Astrocyte of the hippocampus (primary cell): ENCODE measurements around the gene MGAT5.

Experiments used
- DNase-seq: peaks from one replicate; pipeline ENCODE4 v3.0.0; 2011; ENCODE audit warnings: low read depth, low spot score

MGAT5 gene

DNA sequence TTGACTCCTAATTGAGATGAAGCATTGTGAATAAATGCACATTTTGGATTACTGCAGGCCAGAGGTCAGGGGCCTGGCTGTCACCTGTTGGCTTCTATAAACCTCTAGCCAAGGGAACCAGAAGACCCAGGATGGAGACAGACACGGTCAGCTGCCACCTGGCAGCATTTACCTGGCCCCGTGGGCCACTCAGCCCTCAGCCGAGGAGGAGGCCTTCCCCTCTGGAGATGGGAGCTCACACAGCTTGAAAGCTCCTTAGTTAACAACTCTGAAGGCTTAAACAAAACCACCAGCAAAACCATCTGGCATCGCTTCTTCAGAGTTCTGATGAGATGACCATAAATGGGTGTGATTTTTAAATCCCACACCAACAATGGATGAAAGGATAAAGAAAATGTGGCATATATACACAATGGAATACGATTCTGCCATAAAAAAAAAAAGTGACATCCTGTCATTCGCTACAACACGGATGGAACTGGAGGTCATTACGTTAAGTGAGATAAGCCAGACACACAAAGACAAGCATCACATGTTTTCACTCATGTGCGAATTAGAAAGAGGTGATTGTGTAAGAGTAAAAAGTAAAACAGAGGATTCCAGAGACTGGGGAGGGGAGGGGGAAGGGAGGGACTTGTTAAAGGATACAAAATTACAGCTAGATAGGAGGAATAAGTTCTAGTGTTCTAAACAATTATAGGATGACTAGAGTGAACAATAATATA is 246.5 kb downstream of the MGAT5 start:
- DNase-seq = no peak

- no peak for DNase-seq
Observed at GRCh38 chr2:134501476-134502091, 247.7 kb downstream of the MGAT5 start.

- no peak for DNase-seq
Observed at GRCh38 chr2:134502104-134502503, 248.2 kb downstream of the MGAT5 start.
